K562 (cell line): ENCODE data around the gene CAPRIN1. TPM values are rescaled to one million over a fixed set of nuclear protein-coding genes. Genes with fewer than 3 reads are reported as not detected.

Experiments
- ATAC-seq: fragments of 200-7000 bp; cut with Tn5 transposase; 3 replicates; pipeline ENCODE4 v1.9.1; 2020; ENCODE audit warnings: moderate library complexity
- BruUV-seq: library from RNA; stranded (reverse); fragments of 400-500 nt; replicated peaks from 2 replicates; lab custom pipeline; 2021; lab: Mats Ljungman, UMichigan
- CTCF ChIA-PET: fragments of 300-600 bp; formaldehyde crosslinking; extraction: SDS; loops from one replicate; lab custom pipeline; 2021; ENCODE audit warnings: low intra/inter-chr PET ratio; lab: Yijun Ruan, JAX
- POLR2A ChIA-PET: fragments of 300-600, 350-650 bp; sonication (Branson Sonifier 250); formaldehyde crosslinking; extraction: SDS; loops from one replicate; lab custom pipeline; 2021; ENCODE audit warnings: antibody characterized with exemption, inconsistent platforms; lab: Yijun Ruan, JAX
- DNase-seq, 4 experiments: peaks; one replicate each; pipeline versions ENCODE4 v3.0.0 to v3.0.0-alpha.2; 2011 to 2018; ENCODE audit warnings: low spot score in 3 of 4, mixed read lengths in 3 of 4; ENCODE audit errors: extremely low read depth in 1 of 4
- FAIRE-seq: peaks from 2 replicates; lab custom pipeline; 2011; peaks lifted over from hg19 to GRCh38; lab: Jason Lieb, UNC
- H2AFZ ChIP-seq: 2 replicates; pipeline ENCODE4 v1.6.0; 2011; ENCODE audit warnings: low read depth, low read length, control low read depth, inconsistent platforms
- H3K27ac ChIP-seq: fragments of 200-600 bp; 3 replicates; pipeline ENCODE4 v1.8.0; 2011; ENCODE audit warnings: low read depth, mild to moderate bottlenecking, control low read depth, inconsistent platforms, low read length, moderate library complexity, mixed read lengths; ENCODE audit errors: extremely low read depth
- H3K27me3 ChIP-seq, 2 experiments: fragments of 300-600 bp in 1 of 2; 2 replicates in 1 of 2; 3 replicates in 1 of 2; pipeline versions ENCODE4 v1.6.0 to v1.8.0; 2011; ENCODE audit warnings: inconsistent platforms in 2 of 2, low read length in 2 of 2, mild to moderate bottlenecking in 1 of 2, mixed read lengths in 1 of 2, moderate library complexity in 1 of 2; ENCODE audit not compliant: control insufficient read depth in 2 of 2, insufficient read depth in 2 of 2
- H3K36me3 ChIP-seq: fragments of 300-600 bp; 3 replicates; pipeline ENCODE4 v1.8.0; 2011; ENCODE audit warnings: mild to moderate bottlenecking, low read length, inconsistent platforms; ENCODE audit not compliant: control insufficient read depth, insufficient read depth
- H3K4me1 ChIP-seq, 2 experiments: fragments of 200-600 bp in 1 of 2; replicated peaks in 1 of 2; 2 replicates in 1 of 2; 3 replicates in 1 of 2; pipeline versions ENCODE4 v1.5.1 to v1.8.0; 2011; ENCODE audit warnings: inconsistent platforms in 2 of 2, low read length in 2 of 2, mild to moderate bottlenecking in 1 of 2, mixed read lengths in 1 of 2, moderate library complexity in 1 of 2; ENCODE audit not compliant: control insufficient read depth in 2 of 2, insufficient read depth in 2 of 2
- H3K4me2 ChIP-seq: 2 replicates; pipeline ENCODE4 v1.6.1; 2011; ENCODE audit warnings: low read length, control low read depth, inconsistent platforms, mixed read lengths; ENCODE audit not compliant: insufficient read depth
- H3K4me3 ChIP-seq: fragments of 200-600 bp; sonication (generic), shearing (Covaris generic); 2 replicates; pipeline ENCODE4 v1.5.1; 2016; ENCODE audit warnings: control low read depth, inconsistent platforms
- H3K79me2 ChIP-seq: fragments of 200-600 bp; 3 replicates; pipeline ENCODE4 v1.8.0; 2011; ENCODE audit warnings: low read length, inconsistent platforms; ENCODE audit not compliant: control insufficient read depth, insufficient read depth
- H3K9ac ChIP-seq, 2 experiments: 2 replicates each; pipeline versions ENCODE4 v1.6.0 to v1.6.1; 2011; ENCODE audit warnings: low read depth in 2 of 2, low read length in 2 of 2, control low read depth in 1 of 2, inconsistent platforms in 1 of 2, mild to moderate bottlenecking in 1 of 2, mixed read lengths in 1 of 2; ENCODE audit not compliant: insufficient read depth in 1 of 2
- H3K9me1 ChIP-seq: one replicate; pipeline ENCODE4 v1.6.0; 2011; ENCODE audit warnings: inconsistent platforms, mild to moderate bottlenecking, low read length, moderate library complexity; ENCODE audit not compliant: control insufficient read depth, insufficient read depth
- H3K9me3 ChIP-seq: replicated peaks from 2 replicates; pipeline ENCODE4 v1.5.1; 2011; ENCODE audit warnings: low read depth, low read length, inconsistent platforms; ENCODE audit not compliant: control insufficient read depth, insufficient read depth
- H4K20me1 ChIP-seq: replicated peaks from 2 replicates; pipeline ENCODE4 v1.6.1; 2011; ENCODE audit warnings: low read length, inconsistent platforms, mixed read lengths; ENCODE audit not compliant: control insufficient read depth, insufficient read depth
- CCAR2 ChIP-seq: fragments of 200-400 bp; formaldehyde crosslinking; IDR thresholded peaks from 2 replicates; pipeline ENCODE4 v1.6.1; 2017; ENCODE audit warnings: mild to moderate bottlenecking, low read depth, low read length
- CEBPB ChIP-seq: fragments of 450-650 bp; IDR thresholded peaks from 2 replicates; pipeline ENCODE4 v1.6.1; 2016; ENCODE audit warnings: missing genetic modification characterization, missing compliant biosample characterization
- FOXA3 ChIP-seq, 2 experiments: fragments of 450-650 bp in 1 of 2; sonication (generic) in 1 of 2; formaldehyde crosslinking; IDR thresholded peaks in 1 of 2; conservative IDR thresholded peaks in 1 of 2; 2 replicates each; pipeline versions ENCODE4 v1.4.0 to v1.8.0; 2020 to 2022; ENCODE audit warnings: mild to moderate bottlenecking in 2 of 2, missing genetic modification reagents in 1 of 2
- SRF ChIP-seq, 2 experiments: fragments of 250-450, 450-650 bp in 1 of 2; sonication (Bioruptor Pico) in 1 of 2; sonication (generic) in 1 of 2; formaldehyde crosslinking; IDR thresholded peaks; 2 replicates each; pipeline versions ENCODE4 v1.5.0 to v1.5.1; 2020 to 2022; ENCODE audit warnings: mild to moderate bottlenecking in 1 of 2, missing genetic modification reagents in 1 of 2
- TAF15 ChIP-seq: fragments of 200-400 bp; formaldehyde crosslinking; IDR thresholded peaks from 2 replicates; pipeline ENCODE4 v1.6.1; 2017; ENCODE audit warnings: mild to moderate bottlenecking, low read depth, low read length, moderate library complexity
- ZNF184 ChIP-seq: sonication (generic); formaldehyde crosslinking; IDR thresholded peaks from 2 replicates; pipeline ENCODE4 v1.5.0; 2020; ENCODE audit warnings: missing genetic modification reagents
- ZNF280B ChIP-seq: fragments of 250-450 bp; sonication (Bioruptor Pico); IDR thresholded peaks from 2 replicates; pipeline ENCODE4 v1.5.1; 2021; ENCODE audit warnings: mild to moderate bottlenecking
- ZNF449 ChIP-seq: fragments of 250-450 bp; sonication (Bioruptor Pico); IDR thresholded peaks from 2 replicates; pipeline ENCODE4 v1.8.0; 2022; ENCODE audit warnings: moderate library complexity, mild to moderate bottlenecking, inconsistent platforms
- ZNF668 ChIP-seq: fragments of 250-450 bp; sonication (Bioruptor Pico); IDR thresholded peaks from 2 replicates; pipeline ENCODE4 v1.8.0; 2022; ENCODE audit warnings: mild to moderate bottlenecking, inconsistent platforms
- ZNF76 ChIP-seq: fragments of 250-450 bp; sonication (Bioruptor Pico); IDR thresholded peaks from 2 replicates; pipeline ENCODE4 v1.4.0; 2020; ENCODE audit warnings: mild to moderate bottlenecking, moderate library complexity, borderline replicate concordance
- WGBS: fragments of 100-300 bp; shearing (Covaris generic); methylation state at CpG from one replicate; pipeline ENCODE4 v1.1.6; 2016; ENCODE audit warnings: low coverage, mixed read lengths; ENCODE audit not compliant: insufficient coverage; ENCODE audit errors: missing lambda C conversion rate; 5-methylcytosine and 5-hydroxymethylcytosine counted together
- in situ Hi-C: fragments of 300-500 bp; cut with MboI; formaldehyde crosslinking; loops from 4 replicates; pipeline ENCODE4 v1.15.0; 2018; ENCODE audit warnings: inconsistent platforms, mixed read lengths
- intact Hi-C: fragments of 100-400 bp; cut with micrococcal nuclease; formaldehyde crosslinking; loops from 2 replicates; pipeline ENCODE4 v1.14.2; 2022
- polyA plus RNA-seq, 8 experiments: library from polyadenylated mRNA; depleted of rRNA in 4 of 8; stranded (reverse) in 5 of 8; unstranded in 3 of 8; fragments of >200 nt; fragmentation: Nextera tagmentation in 2 of 8; fragmentation: Illumina TruSeq in 1 of 8; extraction: Ambion mirVana in 2 of 8; extraction: Trizol in 1 of 8; gene quantifications; 2 replicates each; pipeline versions ENCODE4 v1.2.1 to v1.2.3, GENCODE V29; 2011 to 2014; ENCODE audit warnings: inconsistent platforms in 1 of 8, missing spikeins in 1 of 8
- total RNA-seq, 7 experiments: library from RNA; depleted of rRNA in 6 of 7; stranded (reverse); fragments of >200 nt in 6 of 7; fragmentation: Illumina TruSeq in 2 of 7; extraction: Trizol in 2 of 7; gene quantifications; 2 replicates each; pipeline versions ENCODE4 v1.2.1 to v1.2.3, GENCODE V29; 2011 to 2021; ENCODE audit warnings: low replicate concordance in 1 of 7

The CAPRIN1 gene
- total and polyA plus RNA-seq, 9 of the 15 experiments (the other 6 are each of a cell fraction or from before 2014, with no cell fraction given) = 49.6 to 271 (median 244) TPM

GRCh38 chr11:34021977-34022735 is 29.4 kb upstream of the CAPRIN1 start:
- Histone ChIP-seq H3K27me3 (no peaks in the 10 kb centered on the region), H4K20me1 (no peaks in the 10 kb centered on the region), H3K4me2 (no peak overlapping the region), H3K9me1 (no peaks in the 10 kb centered on the region), H3K36me3 (no peaks in the 10 kb centered on the region), H3K27ac (no peak overlapping the region), H3K79me2 (no peaks in the 10 kb centered on the region), H3K4me1 (no peaks in the 10 kb centered on the region), H3K4me3 (no peak overlapping the region), H3K9me3 (no peaks in the 10 kb centered on the region), H3K9ac (no peak overlapping the region), H2AFZ (peak overlapping the region; percentile 33; the same call in 1 of the 2 replicates)
- POLR2A ChIA-PET = no interaction called here
- in situ Hi-C loops = no loop called here
- ATAC-seq (peak; percentile 83), FAIRE-seq (no peak), DNase-seq (no peak)
- intact Hi-C loops = no loop called here
- CTCF ChIA-PET = no interaction called here
- 68% methylated on average over 2 of the region's 3 CpGs for WGBS
- no TSS peak for BruUV-seq
- TF ChIP-seq ZNF668 = no peak
- 0 out of 2 replicates have a peak, but pooled peaks have one; percentile 13 for TF ChIP-seq CEBPB (tag)

DNA sequence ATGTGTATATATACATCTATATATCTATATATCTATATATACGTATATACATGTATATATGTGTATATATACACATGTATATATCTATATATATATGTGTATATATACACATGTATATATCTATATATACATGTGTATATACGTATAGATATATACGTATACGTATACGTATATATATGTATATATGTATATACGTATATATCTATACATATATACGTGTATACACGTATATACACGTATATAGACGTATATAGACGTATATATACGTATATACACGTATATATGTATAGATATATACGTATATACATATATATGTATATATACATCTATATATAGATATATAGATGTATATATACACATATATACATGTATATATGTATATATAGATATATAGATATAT is 25.1 kb upstream of the CAPRIN1 start:
- intact Hi-C loops (no loop called here), in situ Hi-C loops (no loop called here)
- POLR2A ChIA-PET = no interaction called here
- CTCF ChIA-PET = no interaction called here
- H3K4me1 ChIP-seq = no peaks in the 10 kb centered on the region
- no peak overlapping the region for H3K4me2 ChIP-seq
- BruUV-seq = no TSS peak
- H3K9me3 ChIP-seq = no peaks in the 10 kb centered on the region
- 79% methylated on average over 14 of the region's 14 CpGs for WGBS
- H2AFZ ChIP-seq = no peak overlapping the region
- no peaks in the 10 kb centered on the region for H3K79me2 ChIP-seq
- H3K27me3 ChIP-seq = no peaks in the 10 kb centered on the region
- H3K36me3 ChIP-seq = no peaks in the 10 kb centered on the region
- H3K9ac ChIP-seq = no peak overlapping the region
- no peak overlapping the region for H3K4me3 ChIP-seq
- no peak overlapping the region for H3K27ac ChIP-seq
- H3K9me1 ChIP-seq = no peaks in the 10 kb centered on the region
- no peak for FAIRE-seq
- DNase-seq = no peak
- ATAC-seq = no peak
- no peaks in the 10 kb centered on the region for H4K20me1 ChIP-seq
- TF ChIP-seq ZNF280B (no peak), ZNF449 (CRISPR knock-in tag) (peak; percentile 85), ZNF184 (no peak), TAF15 (no peak), CCAR2 (no peak), FOXA3 (CRISPR knock-in tag; conservative IDR thresholded peaks at IDR 0.05 in 1 of 2, IDR thresholded peaks at IDR 0.05 in 1 of 2) (no peak), SRF (CRISPR knock-in tag; IDR thresholded peaks at IDR 0.05) (no peak), ZNF76 (CRISPR knock-in tag) (peak; percentile 77; the same call in 1 of the 2 replicates)
